ENCODE data around the gene NDUFA11.

Gene NDUFA11

GRCh38 chr19:5908773-5909442, 5.3 kb upstream of the NDUFA11 start:
- DNase-seq (ENCODE audit: low read depth in 2 of 2), result no peak

- no peak for DNase-seq (ENCODE audit: low read depth in 2 of 2)
Measured at GRCh38 chr19:5907241-5907640, 3.7 kb upstream of the NDUFA11 start.

GRCh38 chr19:5905114-5905778, 1.7 kb upstream of the NDUFA11 start:
- DNase-seq (ENCODE audit: low read depth in 2 of 2), result no peak

- DNase-seq (ENCODE audit: low read depth in 2 of 2), result peak; percentile 100
Measured at GRCh38 chr19:5904352-5905113, 943 bp upstream of the NDUFA11 start, which contains the start of gene VMAC. TSS of gene VMAC (plus strand) at chr19:5904872. CDS start at chr19:5904891, 19 bp downstream.

GRCh38 chr19:5903056-5903623, 450 bp downstream of the NDUFA11 start:
- DNase-seq (ENCODE audit: low read depth in 2 of 2), result peak; percentile 9 to 20

- no peak for DNase-seq (ENCODE audit: low read depth in 2 of 2)
Measured at GRCh38 chr19:5900976-5901375, 2.6 kb downstream of the NDUFA11 start.

GRCh38 chr19:5899728-5900526, 3.7 kb downstream of the NDUFA11 start:
- DNase-seq (ENCODE audit: low read depth in 2 of 2), result no peak

- no peak for DNase-seq (ENCODE audit: low read depth in 2 of 2)
Measured at GRCh38 chr19:5897189-5897969, 6.2 kb downstream of the NDUFA11 start.

- no peak for DNase-seq (ENCODE audit: low read depth in 2 of 2)
Measured at GRCh38 chr19:5896365-5897076, 7.1 kb downstream of the NDUFA11 start.

- no peak for DNase-seq (ENCODE audit: low read depth in 2 of 2)
Measured at GRCh38 chr19:5895890-5896289, 7.7 kb downstream of the NDUFA11 start.

GRCh38 chr19:5895409-5895808, 8.2 kb downstream of the NDUFA11 start:
- no peak for DNase-seq (ENCODE audit: low read depth in 2 of 2)

- DNase-seq (ENCODE audit: low read depth in 2 of 2), result no peak
Measured at GRCh38 chr19:5894704-5895349, 8.8 kb downstream of the NDUFA11 start.

GRCh38 chr19:5893907-5894703, 9.5 kb downstream of the NDUFA11 start:
- DNase-seq (ENCODE audit: low read depth in 2 of 2), result no peak

- DNase-seq (ENCODE audit: low read depth in 2 of 2), result no peak
Measured at GRCh38 chr19:5893296-5893903, 10.2 kb downstream of the NDUFA11 start.

GRCh38 chr19:5892772-5893275, 10.8 kb downstream of the NDUFA11 start:
- no peak for DNase-seq (ENCODE audit: low read depth in 2 of 2)

GRCh38 chr19:5891938-5892771, 11.4 kb downstream of the NDUFA11 start:
- DNase-seq (ENCODE audit: low read depth in 2 of 2), result no peak

GRCh38 chr19:5891572-5891937, 12.0 kb downstream of the NDUFA11 start:
- DNase-seq (ENCODE audit: low read depth in 2 of 2), result no peak
